HepG2 (cell line): Measurements from ENCODE around the gene MGAT2. TPM values are rescaled to one million over a fixed set of nuclear protein-coding genes. Genes with fewer than 3 reads are reported as not detected.

Experiments
- FOSL1 ChIP-seq: sonication (generic); formaldehyde crosslinking; IDR thresholded peaks from 2 replicates; pipeline ENCODE4 v1.9.0; 2021; ENCODE audit warnings: missing genetic modification reagents, borderline replicate concordance
- FOSL2 ChIP-seq: sonication (generic); formaldehyde crosslinking; IDR thresholded peaks from 2 replicates; pipeline ENCODE4 v1.4.0; 2020; ENCODE audit warnings: missing genetic modification reagents
- KLF9 ChIP-seq: IDR thresholded peaks from 2 replicates; pipeline ENCODE4 v1.6.1; 2016; ENCODE audit warnings: low read depth
- PRMT3 ChIP-seq: sonication (generic); formaldehyde crosslinking; IDR thresholded peaks from 2 replicates; pipeline ENCODE4 v1.8.1; 2022; ENCODE audit warnings: low read depth, mild to moderate bottlenecking, moderate library complexity, missing genetic modification reagents, borderline replicate concordance
- SOX6 ChIP-seq, 2 experiments: fragments of 450-650 bp in 1 of 2; sonication (generic) in 1 of 2; formaldehyde crosslinking in 1 of 2; IDR thresholded peaks; 2 replicates each; pipeline versions ENCODE4 v1.4.0 to v1.6.1; 2017 to 2020; ENCODE audit warnings: antibody characterized with exemption in 1 of 2, mild to moderate bottlenecking in 1 of 2, missing genetic modification reagents in 1 of 2
- SP1 ChIP-seq, 2 experiments: fragments of 450-650 bp in 1 of 2; sonication (generic) in 1 of 2; formaldehyde crosslinking in 1 of 2; IDR thresholded peaks; 2 replicates each; pipeline versions ENCODE4 v1.4.0 to v1.6.1; 2016 to 2020; ENCODE audit warnings: missing genetic modification reagents in 1 of 2
- ZNF317 ChIP-seq: sonication (generic); formaldehyde crosslinking; IDR thresholded peaks from 2 replicates; pipeline ENCODE4 v1.5.0; 2020; ENCODE audit warnings: mild to moderate bottlenecking, missing genetic modification reagents
- ZNF33A ChIP-seq: sonication (generic); formaldehyde crosslinking; IDR thresholded peaks from 2 replicates; pipeline ENCODE4 v1.5.1; 2020; ENCODE audit warnings: missing genetic modification reagents, mild to moderate bottlenecking, moderate library complexity, borderline replicate concordance
- ZNF34 ChIP-seq: sonication (generic); formaldehyde crosslinking; IDR thresholded peaks from 2 replicates; pipeline ENCODE4 v1.4.0; 2020; ENCODE audit warnings: mild to moderate bottlenecking, missing genetic modification reagents, borderline replicate concordance
- ZNF616 ChIP-seq: sonication (generic); formaldehyde crosslinking; IDR thresholded peaks from 2 replicates; pipeline ENCODE4 v1.5.0; 2020; ENCODE audit warnings: low read depth, mild to moderate bottlenecking, missing genetic modification reagents
- ZNF670 ChIP-seq: sonication (generic); formaldehyde crosslinking; IDR thresholded peaks from 2 replicates; pipeline ENCODE4 v1.8.0; 2022; ENCODE audit warnings: mild to moderate bottlenecking, missing genetic modification reagents, borderline replicate concordance
- ZNF784 ChIP-seq: sonication (generic); formaldehyde crosslinking; IDR thresholded peaks from 2 replicates; pipeline ENCODE4 v1.5.1; 2020; ENCODE audit warnings: missing genetic modification reagents, mild to moderate bottlenecking, borderline replicate concordance
- polyA plus RNA-seq, 8 experiments: library from polyadenylated mRNA; depleted of rRNA in 3 of 8; stranded (reverse) in 7 of 8; unstranded in 1 of 8; fragments of >200 nt; fragmentation: Illumina TruSeq in 4 of 8; extraction: Trizol in 4 of 8; gene quantifications; 2 replicates each; pipeline versions ENCODE4 v1.2.1 to v1.2.3, GENCODE V29; 2011 to 2016; ENCODE audit warnings: low read depth in 4 of 8, missing spikeins in 1 of 8, mixed read lengths in 1 of 8; ENCODE audit not compliant: insufficient read depth in 1 of 8
- total RNA-seq, 5 experiments: library from RNA; depleted of rRNA; stranded (reverse); fragments of >200 nt; fragmentation: Illumina TruSeq; extraction: Trizol; gene quantifications; 2 replicates each; pipeline ENCODE4 v1.2.3, GENCODE V29; 2016; ENCODE audit warnings: low read depth in 1 of 5
- TF ChIP-seq, protein P1 (sequence below): sonication (generic); formaldehyde crosslinking; IDR thresholded peaks from 2 replicates; pipeline ENCODE4 v1.8.0; 2022; ENCODE audit warnings: low read depth, missing genetic modification reagents
- TF ChIP-seq, protein P2 (sequence below): IDR thresholded peaks from 2 replicates; pipeline ENCODE4 v1.6.1; 2012; ENCODE audit warnings: low read length, improper control_type of control experiment
- TF ChIP-seq, protein P3 (sequence below): IDR thresholded peaks from 2 replicates; pipeline ENCODE4 v1.6.1; 2016; ENCODE audit warnings: missing compliant biosample characterization, missing genetic modification reagents, borderline replicate concordance
- TF ChIP-seq, protein P4 (sequence below): sonication (generic); formaldehyde crosslinking; IDR thresholded peaks from 2 replicates; pipeline ENCODE4 v1.5.0; 2020; ENCODE audit warnings: mild to moderate bottlenecking, missing genetic modification reagents, borderline replicate concordance
- TF ChIP-seq, protein P5 (sequence below): sonication (generic); formaldehyde crosslinking; IDR thresholded peaks from 2 replicates; pipeline ENCODE4 v1.5.0; 2020; ENCODE audit warnings: missing genetic modification reagents

MGAT2 gene
- total and polyA plus RNA-seq, 2 of the 13 experiments (the other 11 are each of a cell fraction or from before 2014, with no cell fraction given) = 12.9 to 51.9 TPM

DNA sequence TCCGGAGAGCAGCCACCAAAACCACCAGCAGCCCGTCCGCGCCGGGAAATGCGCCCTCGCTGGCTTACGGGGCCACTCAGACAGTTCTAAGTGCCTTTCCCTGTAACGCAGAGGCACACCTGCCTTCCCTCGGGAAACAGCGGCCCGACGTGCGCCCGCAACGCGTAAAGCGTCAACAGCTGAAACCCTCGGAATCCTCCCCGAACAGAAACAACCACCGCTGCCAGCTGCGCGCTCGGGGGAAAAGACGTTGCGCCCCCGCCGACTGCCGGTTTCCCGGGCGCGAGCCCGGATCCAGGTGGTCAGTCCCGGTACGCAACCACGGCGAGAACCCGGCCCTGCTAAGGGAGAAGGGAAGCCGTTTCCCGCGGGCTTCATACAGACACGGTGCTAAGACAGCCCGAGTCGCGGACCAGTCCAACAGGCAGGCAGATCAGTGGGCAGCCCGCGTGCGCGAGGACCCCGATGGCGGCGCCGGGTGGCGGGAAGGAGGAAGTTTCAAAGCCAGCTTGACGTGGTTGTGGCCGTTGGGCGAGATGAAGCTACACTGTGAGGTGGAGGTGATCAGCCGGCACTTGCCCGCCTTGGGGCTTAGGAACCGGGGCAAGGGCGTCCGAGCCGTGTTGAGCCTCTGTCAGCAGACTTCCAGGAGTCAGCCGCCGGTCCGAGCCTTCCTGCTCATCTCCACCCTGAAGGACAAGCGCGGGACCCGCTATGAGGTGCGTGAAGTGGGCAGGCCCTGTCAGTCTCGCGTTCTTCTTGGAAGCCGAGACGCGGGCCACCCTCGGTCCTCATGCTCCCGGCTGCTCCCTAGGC is 21.9 kb upstream of the MGAT2 start, which contains the start of gene LRR1 (continued):
- TF ChIP-seq, protein P1, sequence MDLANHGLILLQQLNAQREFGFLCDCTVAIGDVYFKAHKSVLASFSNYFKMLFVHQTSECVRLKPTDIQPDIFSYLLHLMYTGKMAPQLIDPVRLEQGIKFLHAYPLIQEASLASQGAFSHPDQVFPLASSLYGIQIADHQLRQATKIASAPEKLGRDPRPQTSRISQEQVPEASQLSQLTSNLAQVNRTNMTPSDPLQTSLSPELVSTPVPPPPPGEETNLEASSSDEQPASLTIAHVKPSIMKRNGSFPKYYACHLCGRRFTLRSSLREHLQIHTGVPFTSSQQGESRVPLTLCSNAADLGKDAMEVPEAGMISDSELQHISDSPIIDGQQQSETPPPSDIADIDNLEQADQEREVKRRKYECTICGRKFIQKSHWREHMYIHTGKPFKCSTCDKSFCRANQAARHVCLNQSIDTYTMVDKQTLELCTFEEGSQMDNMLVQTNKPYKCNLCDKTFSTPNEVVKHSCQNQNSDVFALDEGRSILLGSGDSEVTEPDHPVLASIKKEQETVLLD = peak; percentile 89
- peak; percentile 90; the same call in 1 of the 2 replicates for TF ChIP-seq ZNF784 (CRISPR knock-in tag)
- TF ChIP-seq SP1 (IDR thresholded peaks at IDR 0.05) = no peak
- TF ChIP-seq SP1 (CRISPR knock-in tag; IDR thresholded peaks at IDR 0.05) = peak; percentile 34; the same call in 1 of the 2 replicates
- TF ChIP-seq FOSL2 (CRISPR knock-in tag) = peak; percentile 11; the same call in 1 of the 2 replicates
- no peak for TF ChIP-seq SOX6 (IDR thresholded peaks at IDR 0.05)
- peak; percentile 64 for TF ChIP-seq SOX6 (CRISPR knock-in tag; IDR thresholded peaks at IDR 0.05)
- no peak for TF ChIP-seq ZNF34 (CRISPR knock-in tag)
- TF ChIP-seq KLF9 (CRISPR knock-in tag) = no peak
- TF ChIP-seq FOSL1 = no peak
- TF ChIP-seq ZNF616 (CRISPR knock-in tag) = peak; percentile 65; the same call in 1 of the 2 replicates
- TF ChIP-seq, protein P2, sequence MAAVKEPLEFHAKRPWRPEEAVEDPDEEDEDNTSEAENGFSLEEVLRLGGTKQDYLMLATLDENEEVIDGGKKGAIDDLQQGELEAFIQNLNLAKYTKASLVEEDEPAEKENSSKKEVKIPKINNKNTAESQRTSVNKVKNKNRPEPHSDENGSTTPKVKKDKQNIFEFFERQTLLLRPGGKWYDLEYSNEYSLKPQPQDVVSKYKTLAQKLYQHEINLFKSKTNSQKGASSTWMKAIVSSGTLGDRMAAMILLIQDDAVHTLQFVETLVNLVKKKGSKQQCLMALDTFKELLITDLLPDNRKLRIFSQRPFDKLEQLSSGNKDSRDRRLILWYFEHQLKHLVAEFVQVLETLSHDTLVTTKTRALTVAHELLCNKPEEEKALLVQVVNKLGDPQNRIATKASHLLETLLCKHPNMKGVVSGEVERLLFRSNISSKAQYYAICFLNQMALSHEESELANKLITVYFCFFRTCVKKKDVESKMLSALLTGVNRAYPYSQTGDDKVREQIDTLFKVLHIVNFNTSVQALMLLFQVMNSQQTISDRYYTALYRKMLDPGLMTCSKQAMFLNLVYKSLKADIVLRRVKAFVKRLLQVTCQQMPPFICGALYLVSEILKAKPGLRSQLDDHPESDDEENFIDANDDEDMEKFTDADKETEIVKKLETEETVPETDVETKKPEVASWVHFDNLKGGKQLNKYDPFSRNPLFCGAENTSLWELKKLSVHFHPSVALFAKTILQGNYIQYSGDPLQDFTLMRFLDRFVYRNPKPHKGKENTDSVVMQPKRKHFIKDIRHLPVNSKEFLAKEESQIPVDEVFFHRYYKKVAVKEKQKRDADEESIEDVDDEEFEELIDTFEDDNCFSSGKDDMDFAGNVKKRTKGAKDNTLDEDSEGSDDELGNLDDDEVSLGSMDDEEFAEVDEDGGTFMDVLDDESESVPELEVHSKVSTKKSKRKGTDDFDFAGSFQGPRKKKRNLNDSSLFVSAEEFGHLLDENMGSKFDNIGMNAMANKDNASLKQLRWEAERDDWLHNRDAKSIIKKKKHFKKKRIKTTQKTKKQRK = no peak
- peak; percentile 78; the same call in 1 of the 2 replicates for TF ChIP-seq ZNF317 (CRISPR knock-in tag)
- TF ChIP-seq, protein P3, sequence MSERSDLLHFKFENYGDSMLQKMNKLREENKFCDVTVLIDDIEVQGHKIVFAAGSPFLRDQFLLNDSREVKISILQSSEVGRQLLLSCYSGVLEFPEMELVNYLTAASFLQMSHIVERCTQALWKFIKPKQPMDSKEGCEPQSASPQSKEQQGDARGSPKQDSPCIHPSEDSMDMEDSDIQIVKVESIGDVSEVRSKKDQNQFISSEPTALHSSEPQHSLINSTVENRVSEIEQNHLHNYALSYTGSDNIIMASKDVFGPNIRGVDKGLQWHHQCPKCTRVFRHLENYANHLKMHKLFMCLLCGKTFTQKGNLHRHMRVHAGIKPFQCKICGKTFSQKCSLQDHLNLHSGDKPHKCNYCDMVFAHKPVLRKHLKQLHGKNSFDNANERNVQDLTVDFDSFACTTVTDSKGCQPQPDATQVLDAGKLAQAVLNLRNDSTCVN (CRISPR knock-in tag) = peak; percentile 66; the same call in 1 of the 2 replicates
- peak; percentile 96 for TF ChIP-seq ZNF670 (CRISPR knock-in tag)
- TF ChIP-seq ZNF33A (CRISPR knock-in tag) = peak; percentile 79; the same call in 1 of the 2 replicates
- no peak for TF ChIP-seq PRMT3 (CRISPR knock-in tag)
- TF ChIP-seq, protein P4, sequence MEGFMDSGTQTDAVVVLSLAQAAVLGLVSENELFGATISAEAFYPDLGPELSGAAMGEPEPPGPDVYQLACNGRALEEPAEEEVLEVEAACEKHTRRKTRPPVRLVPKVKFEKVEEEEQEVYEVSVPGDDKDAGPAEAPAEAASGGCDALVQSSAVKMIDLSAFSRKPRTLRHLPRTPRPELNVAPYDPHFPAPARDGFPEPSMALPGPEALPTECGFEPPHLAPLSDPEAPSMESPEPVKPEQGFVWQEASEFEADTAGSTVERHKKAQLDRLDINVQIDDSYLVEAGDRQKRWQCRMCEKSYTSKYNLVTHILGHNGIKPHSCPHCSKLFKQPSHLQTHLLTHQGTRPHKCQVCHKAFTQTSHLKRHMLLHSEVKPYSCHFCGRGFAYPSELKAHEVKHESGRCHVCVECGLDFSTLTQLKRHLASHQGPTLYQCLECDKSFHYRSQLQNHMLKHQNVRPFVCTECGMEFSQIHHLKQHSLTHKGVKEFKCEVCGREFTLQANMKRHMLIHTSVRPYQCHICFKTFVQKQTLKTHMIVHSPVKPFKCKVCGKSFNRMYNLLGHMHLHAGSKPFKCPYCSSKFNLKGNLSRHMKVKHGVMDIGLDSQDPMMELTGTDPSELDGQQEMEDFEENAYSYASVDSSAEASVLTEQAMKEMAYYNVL = peak; percentile 47; the same call in 1 of the 2 replicates
- TF ChIP-seq, protein P5, sequence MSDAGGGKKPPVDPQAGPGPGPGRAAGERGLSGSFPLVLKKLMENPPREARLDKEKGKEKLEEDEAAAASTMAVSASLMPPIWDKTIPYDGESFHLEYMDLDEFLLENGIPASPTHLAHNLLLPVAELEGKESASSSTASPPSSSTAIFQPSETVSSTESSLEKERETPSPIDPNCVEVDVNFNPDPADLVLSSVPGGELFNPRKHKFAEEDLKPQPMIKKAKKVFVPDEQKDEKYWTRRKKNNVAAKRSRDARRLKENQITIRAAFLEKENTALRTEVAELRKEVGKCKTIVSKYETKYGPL (CRISPR knock-in tag) = 0 out of 2 replicates have a peak, but pooled peaks have one; percentile 30
